LNCAP (cell line): ENCODE results near the gene PRPF8.
A peak's percentile ranks its signal among the peaks of the same experiment; 100 is the strongest.

Experiments
- CTCF ChIP-seq: fragments of 450-650 bp; IDR thresholded peaks from 2 replicates; pipeline ENCODE4 v1.5.1; 2017; ENCODE audit warnings: mild to moderate bottlenecking

The PRPF8 gene

GRCh38 chr17:1720856-1721386, 36.3 kb upstream of the PRPF8 start:
- TF ChIP-seq CTCF, result peak; percentile 99

GRCh38 chr17:1718362-1719165, 33.9 kb upstream of the PRPF8 start:
- no peak for TF ChIP-seq CTCF

- TF ChIP-seq CTCF, result no peak
These were observed 32.4 kb upstream of the PRPF8 start for GRCh38 chr17:1716912-1717695.

GRCh38 chr17:1716076-1716911, 31.6 kb upstream of the PRPF8 start:
- no peak for TF ChIP-seq CTCF

- no peak for TF ChIP-seq CTCF
These were observed 31.1 kb upstream of the PRPF8 start for GRCh38 chr17:1715803-1716075.

DNA sequence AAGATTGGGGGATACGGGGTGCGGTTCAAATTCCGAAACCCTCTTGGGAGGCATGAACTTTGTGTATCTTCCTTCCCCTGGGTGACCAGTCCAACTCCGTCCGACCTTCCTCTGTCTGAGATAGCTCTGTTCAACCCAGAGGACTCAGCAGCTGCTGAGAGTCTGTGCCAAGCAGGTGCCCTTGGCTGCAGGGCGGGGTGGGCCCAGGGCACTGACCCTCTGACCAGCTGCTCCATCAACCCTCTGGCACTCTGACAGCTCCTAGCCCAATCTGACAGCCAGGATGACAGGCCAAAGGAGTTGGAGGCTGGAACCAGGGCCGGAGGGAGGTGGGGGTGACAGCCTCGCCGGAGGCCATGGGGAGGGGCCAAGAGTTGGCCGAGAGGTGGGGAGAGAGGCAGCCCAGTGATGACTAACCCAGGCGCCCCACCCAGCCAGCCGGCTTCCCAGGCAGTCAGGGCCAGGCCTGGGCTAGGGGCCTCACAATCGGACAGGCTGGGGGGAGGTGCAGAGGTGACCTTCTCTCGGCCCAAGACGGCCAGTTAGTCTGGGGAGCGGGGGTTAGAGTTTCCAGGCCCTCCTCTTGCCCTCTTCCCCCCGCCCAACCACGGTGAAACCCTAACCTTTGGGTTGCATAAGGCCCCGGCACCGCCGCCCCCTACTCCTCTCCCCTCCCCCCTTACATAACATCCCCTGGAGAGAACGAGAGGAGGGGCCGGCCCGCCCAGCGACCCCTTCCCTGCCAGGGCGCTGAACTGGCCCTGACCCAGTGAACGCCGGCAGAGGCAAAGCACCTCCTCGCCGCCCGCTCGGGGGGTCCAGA, 30.5 kb upstream of the PRPF8 start:
- TF ChIP-seq CTCF, result no peak
